Vagina (tissue), 2 donors: Measurements from ENCODE around the gene FOSL1.

ENCODE experiments used
- POLR2A ChIP-seq, 2 donors: fragments of 450-650 bp; IDR thresholded peaks; one replicate each; pipeline ENCODE4 v1.6.1; 2017; ENCODE audit warnings: antibody characterized with exemption in 2 of 2, mild to moderate bottlenecking in 2 of 2, moderate library complexity in 2 of 2
- POLR2AphosphoS5 ChIP-seq, 2 donors: sonication (generic); formaldehyde crosslinking; IDR thresholded peaks; one replicate each; pipeline ENCODE4 v1.9.0; 2017; ENCODE audit warnings: antibody characterized with exemption in 2 of 2, mild to moderate bottlenecking in 2 of 2, low read depth in 1 of 2; ENCODE audit not compliant: insufficient read depth in 1 of 2
- TF ChIP-seq, protein P1 (sequence below), 3 experiments: fragments of 450-650 bp in 2 of 3; fragments of 200-600 bp in 1 of 3; sonication (generic) in 1 of 3; IDR thresholded peaks; one replicate each; pipeline ENCODE4 v1.5.1; 2017 to 2019; ENCODE audit warnings: antibody characterized with exemption in 3 of 3, mild to moderate bottlenecking in 2 of 3, moderate library complexity in 2 of 3

DNA sequence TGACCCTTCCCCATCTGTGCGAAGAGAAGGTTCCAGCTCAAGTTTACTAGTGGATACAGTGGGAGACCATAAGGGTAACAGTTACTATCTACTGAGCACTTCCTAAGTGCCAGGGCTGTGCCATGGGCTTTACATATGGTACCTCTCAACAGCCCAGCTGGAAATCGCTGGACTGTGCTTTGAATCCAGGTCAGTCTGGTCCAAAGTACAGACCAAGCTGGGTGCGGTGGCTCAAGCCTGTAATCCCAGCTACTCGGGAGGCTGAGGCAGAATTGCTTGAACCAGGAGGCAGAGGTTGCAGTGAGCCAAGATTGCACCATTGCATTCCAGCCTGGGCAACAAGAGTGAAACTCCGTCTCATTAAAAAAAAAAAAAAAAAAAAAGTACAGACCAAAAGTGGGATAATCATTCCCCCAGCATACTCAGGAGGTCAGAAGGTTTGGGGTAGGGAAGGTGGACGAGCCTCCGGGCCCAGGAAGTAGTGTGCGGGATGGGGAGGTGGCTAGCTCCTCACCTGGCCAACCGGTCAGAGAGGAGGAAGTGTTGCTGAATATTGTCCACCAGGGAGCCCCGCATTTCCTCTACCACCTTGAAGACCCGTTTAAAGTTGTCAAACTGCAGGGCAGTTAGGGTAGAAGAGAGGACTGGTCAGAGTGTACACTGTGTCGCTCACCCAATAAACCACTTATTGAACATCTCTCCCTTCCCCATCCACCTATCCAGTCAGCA is 14.2 kb downstream of the FOSL1 start:
- TF ChIP-seq, protein P1, sequence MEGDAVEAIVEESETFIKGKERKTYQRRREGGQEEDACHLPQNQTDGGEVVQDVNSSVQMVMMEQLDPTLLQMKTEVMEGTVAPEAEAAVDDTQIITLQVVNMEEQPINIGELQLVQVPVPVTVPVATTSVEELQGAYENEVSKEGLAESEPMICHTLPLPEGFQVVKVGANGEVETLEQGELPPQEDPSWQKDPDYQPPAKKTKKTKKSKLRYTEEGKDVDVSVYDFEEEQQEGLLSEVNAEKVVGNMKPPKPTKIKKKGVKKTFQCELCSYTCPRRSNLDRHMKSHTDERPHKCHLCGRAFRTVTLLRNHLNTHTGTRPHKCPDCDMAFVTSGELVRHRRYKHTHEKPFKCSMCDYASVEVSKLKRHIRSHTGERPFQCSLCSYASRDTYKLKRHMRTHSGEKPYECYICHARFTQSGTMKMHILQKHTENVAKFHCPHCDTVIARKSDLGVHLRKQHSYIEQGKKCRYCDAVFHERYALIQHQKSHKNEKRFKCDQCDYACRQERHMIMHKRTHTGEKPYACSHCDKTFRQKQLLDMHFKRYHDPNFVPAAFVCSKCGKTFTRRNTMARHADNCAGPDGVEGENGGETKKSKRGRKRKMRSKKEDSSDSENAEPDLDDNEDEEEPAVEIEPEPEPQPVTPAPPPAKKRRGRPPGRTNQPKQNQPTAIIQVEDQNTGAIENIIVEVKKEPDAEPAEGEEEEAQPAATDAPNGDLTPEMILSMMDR (IDR thresholded peaks at IDR 0.05), result no peak
- TF ChIP-seq POLR2A (IDR thresholded peaks at IDR 0.05) (no peak), POLR2AphosphoS5 (IDR thresholded peaks at IDR 0.05; ENCODE audit: insufficient read depth in 1 of 2, low read depth in 1 of 2) (no peak)
